SHP77 (cell line): Measurements from ENCODE around the gene EXPH5.

Experiments
- DNase-seq, 2 experiments: peaks; one replicate each; lab custom pipeline; 2025; lab: John Stamatoyannopoulos, UW

Gene EXPH5

DNA sequence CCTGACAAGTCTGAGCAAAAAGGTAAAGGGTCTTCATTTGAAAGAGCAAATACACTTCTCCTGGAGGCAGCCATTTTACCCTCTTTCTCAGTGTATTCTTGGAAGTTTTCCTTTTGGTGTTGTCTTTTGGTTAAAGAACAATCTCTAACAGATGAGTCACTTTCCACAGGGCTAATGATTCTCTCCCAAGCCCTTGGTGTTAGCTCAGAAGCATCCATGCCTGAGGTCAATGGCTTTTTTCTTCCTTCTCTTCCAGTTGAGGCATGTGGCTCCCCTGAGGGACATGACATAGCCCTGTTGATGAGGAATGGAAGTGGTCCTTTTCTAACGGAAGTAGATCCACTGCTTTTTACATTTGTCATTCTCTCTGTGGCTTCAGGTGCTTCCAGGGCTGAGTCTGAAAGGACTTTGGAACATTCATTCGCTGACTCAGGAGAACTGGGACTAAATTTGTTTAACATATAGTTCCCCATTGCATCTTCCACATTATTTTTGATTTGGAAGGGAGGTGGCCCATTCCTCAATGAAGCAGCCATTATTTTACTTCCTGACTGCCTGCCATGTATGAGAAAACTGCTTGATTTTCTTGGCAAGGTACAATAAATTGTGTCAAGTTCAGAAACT lies 81.6 kb downstream of the EXPH5 start:
- no peak for DNase-seq

DNA sequence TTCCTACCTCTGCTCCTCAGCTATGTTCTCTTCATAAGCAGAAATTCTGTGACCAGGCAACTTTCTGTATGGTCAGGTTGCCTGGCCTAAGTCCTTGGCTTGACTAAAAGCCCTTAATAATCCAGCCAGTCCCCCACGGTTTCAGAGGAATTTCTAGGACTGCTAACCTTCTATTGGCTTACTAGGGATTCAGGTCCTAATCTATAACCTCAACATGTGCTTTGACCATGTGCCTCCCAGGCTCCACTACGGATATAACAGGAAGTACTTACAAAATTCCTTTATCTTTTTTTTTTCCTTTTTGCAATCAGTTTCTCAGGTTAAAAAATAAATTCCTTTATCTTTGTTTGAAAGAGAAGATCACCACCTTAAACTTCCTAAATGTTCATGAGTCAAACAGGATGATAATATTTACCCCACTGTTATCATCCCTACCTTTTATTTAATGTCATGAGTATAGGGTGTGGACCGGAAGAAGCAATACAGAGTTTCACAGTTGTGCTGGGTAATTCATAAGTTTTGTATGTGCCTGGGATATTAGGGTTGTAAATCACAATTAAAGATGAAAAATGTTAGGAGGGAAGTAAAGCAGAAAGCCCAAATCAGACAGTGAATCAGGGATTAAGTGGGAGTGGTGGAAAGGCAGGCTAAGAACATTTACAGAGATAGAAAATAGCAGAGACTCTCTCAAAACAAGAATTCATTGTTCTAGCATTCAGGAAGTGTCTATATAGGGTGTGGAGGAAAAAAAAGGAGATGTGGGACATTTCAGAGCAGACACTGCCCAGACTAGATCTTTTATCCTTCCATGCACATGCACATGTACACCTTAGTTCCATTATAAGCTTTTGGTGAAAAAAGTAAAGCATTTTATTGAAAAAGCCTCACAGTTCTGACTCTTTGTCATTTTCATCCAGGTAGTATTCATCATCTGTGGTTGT lies 84.6 kb downstream of the EXPH5 start:
- DNase-seq: no peak

DNA sequence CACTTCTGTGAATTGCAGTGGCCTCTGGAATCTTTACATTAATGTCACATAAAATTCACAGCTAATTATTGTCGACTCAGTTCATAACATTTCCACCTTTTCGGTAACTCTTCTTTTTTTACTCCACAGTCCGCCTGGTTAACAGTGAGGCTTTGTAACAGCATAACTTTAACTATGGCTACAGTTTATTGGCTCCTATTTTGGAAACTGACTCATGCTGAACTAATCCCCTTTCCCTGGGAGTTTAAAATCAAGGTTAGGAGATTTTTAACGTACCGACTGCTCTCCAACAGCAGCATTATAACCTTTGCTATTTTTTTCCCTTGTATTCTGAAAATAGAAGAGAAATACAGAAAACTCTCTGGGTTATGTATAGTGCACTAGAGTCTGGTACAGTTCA lies 92.2 kb downstream of the EXPH5 start:
- no peak for DNase-seq

DNA sequence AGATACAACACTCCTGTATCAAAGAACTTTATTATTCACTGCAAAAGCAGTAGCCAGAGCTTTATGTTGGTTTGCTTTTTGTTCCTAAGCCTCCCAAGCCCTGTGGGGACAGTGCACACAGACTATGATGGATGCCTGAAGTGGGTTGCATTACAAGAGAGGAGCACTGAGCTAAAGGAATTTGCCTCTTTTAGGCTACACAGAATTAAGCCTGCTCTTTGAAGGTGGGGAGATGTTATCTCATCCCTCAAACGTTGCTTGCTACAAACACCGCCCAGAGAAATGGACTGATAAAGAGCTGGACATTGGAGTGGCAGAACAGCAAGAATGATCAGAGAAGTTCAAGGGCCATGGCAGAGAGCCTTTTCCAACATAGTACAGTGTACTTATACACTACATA lies 92.8 kb downstream of the EXPH5 start:
- DNase-seq: no peak

DNA sequence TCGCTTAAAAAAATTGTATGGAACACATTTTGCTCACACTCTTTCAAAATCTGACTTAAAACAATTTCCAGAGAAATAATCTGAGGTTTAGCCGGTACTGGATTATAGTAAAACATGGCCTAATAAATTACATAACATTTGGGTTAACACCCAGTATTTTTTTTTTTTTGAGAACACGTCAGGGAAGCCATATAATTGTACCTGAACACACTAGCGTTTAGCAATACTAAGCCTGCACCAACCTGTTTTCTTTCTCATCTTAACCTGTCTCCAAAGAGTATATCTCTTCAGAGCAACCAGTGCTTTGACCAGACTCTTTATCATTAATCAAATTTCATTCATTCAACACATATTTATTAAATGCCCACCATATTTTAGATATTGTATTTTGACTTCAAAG lies 93.4 kb downstream of the EXPH5 start:
- no peak for DNase-seq

GRCh38 chr11:108498816-108499408 lies 94.7 kb downstream of the EXPH5 start:
- DNase-seq: no peak

DNA sequence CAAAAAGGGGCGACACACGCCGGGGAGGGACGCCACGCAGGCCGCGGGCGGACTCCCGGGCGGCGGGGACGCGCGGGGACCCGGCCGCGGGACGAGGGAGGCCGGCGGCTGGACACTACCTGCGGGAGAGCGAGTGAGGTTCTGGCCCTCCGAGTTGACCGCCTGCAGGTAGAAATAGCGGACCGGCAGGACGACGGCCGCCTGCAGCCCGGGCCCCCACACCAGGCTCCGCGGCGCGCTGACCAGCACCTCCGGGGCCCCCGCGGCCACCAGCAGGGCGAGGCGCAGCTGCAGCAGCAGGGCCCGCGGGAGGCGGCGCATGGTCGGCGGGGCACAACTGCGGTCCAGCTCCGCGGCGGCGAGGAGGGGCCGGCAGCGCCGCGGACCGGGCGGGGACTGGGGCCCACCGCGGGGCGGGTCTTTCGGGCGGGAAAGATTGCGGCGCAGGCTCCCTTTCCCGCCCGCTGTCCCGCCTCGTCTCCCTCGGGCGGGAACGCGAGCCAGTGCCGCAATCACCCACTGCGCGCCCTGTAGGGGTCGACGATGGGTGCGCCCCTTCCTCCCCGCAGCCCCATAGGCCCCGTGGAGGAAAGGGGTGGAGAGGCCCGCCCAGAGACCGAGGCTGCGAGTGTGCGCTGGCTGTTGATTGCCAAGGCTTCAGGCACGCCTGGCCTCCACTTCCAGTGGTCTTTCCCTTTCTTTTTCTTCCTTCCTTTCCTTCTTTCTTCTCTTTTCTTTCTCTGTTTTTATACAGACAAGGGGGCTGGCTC lies 95.3 kb downstream of the EXPH5 start, which contains the start of gene POGLUT3:
TSS of gene POGLUT3 (minus strand) at position 339 of the 770 bp plus-strand sequence. CDS start at position 321, 18 bp downstream.
- peak; percentile 23 to 52 for DNase-seq

- peak; percentile 67 to 84 for DNase-seq
Measured at GRCh38 chr11:108497317-108498045, 96.1 kb downstream of the EXPH5 start.

DNA sequence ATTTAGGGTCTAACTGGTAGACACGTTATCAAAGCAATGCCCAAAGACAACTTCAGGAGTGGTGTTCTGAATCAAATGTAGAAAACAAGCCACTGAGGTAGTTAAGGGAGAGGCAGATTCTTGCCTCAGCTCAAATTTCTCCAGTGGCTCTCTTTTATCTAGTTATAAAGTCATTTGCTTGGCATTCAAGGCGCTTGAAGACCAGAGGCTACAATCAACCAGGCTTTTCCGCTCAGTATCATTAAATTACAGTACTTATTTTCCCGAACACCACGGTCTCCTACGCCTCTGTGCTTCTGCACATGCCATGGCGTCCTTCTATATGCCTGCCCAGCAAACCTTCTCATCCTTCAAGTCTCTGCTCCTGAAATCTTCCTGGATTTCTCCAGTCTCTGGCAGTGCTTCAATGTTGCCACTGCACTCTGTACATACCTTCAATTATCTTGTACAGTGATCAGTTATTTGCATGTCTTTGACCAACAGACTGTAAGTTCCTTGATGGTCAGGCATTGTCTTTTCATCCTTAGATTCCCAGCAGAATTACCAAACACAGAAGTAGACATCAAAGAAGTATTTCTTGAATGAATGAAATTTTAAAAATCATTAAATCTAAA lies 96.8 kb downstream of the EXPH5 start:
- no peak for DNase-seq

DNA sequence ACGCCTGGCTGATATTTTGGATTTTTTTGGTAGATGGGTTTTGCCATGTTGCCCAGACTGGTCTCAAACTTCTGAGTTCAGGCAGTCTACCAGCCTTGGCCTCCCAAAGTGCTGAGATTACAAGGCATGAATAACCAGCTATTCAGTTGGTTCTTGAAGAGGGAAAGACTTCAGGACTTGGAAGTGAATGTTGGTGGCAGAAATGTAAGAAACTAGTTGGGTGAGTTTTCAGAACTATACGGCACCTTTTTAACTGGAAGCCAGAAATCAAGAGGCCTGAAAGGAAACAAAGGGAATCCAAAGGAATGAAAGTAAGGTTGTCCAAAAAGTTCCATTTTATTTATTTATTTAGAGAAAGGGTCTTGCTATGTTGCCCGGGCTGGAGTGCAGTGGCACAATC lies 98.2 kb downstream of the EXPH5 start:
- DNase-seq: no peak

DNA sequence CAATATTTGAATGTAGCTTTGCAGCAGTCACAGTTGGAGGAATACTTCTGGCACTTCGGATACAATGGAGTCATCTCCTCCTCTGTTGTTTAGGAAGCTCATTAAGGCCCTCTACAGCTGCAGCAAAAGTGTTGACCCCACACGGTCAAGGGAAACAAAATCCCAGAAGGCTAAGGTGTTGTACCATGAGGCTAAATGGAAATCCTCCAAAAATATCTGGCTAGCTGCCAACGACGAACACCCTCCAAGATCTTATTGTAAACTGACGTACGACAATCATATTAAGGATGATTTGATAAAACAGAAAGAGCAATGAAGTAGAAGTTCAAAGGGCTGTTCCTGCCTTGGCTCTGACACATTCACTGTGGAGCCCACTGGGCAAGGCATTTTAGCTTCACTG lies 99.4 kb downstream of the EXPH5 start:
- DNase-seq: no peak

DNA sequence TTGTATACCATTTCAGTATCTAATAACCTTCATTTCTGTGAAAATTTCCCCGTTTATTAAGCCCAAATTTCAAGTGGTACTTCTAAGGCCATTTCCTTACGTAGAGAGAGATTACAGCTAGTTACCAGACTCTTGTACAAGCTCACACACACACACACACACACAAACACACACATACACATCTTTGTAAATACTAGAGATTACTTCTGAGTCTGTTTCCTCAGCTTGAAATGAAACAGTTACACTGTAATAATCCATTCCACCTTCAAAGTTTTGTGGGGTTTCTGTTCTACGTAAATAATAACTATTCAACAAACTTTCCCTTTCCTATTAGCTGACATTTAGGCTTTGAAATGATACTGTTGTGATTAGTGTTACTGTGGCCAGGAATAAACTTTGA lies 101.6 kb downstream of the EXPH5 start:
- DNase-seq: no peak

DNA sequence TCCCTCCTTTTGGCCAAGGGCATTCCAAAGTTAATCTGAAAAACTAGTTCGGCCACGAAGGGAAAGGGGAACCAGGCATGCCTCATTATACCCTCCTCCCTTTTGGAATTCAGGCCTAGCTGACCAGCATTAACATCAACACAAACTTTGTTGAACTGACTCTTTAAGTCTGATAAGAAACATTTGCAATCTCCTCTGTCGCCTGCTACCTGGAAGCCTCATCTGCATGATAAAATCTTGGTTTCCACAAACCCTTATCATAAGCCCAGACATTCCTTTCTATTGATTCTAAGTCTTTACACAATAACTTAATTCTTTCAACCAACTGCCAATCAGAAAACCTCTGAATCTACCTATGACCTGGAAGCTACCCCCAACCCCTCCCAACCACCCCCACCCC lies 106.7 kb downstream of the EXPH5 start:
- DNase-seq: no peak

DNA sequence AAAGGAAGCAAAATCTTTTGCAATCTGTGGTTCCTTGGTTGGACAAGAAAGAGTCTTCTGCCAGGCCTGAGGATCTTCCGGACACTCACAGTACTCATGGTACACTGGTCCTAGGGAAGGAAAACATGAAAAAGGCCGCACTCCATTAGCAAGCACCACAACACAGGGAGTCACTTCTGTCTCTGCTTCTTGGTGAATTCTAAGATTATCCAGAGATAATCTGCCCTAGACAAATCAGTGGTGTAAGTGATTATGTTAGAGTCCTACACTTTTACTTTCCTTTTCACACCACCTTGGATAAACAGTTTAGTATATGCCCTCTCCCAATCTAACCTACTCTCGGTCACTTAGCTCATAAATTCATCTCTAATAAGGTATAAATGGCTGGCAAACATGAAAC lies 107.2 kb downstream of the EXPH5 start:
- DNase-seq: no peak

DNA sequence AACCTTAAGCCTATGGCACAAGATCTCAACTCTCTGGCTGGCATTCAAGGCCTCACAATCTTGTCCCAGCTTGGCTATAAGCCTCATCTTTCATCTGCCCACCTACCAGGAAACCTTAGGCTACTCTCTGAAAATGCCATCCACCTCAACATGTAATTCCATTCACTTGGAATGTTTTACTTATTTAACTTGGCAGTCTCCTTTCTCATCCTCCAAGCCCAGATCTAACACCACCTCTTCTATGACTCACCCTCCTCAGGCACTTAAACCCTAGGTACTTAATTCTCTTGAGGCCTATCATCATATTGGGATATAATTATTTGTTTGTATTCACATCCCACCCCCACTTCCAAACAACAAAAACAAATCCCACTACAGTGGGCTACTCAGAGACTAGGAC lies 110.4 kb downstream of the EXPH5 start:
- DNase-seq: no peak

DNA sequence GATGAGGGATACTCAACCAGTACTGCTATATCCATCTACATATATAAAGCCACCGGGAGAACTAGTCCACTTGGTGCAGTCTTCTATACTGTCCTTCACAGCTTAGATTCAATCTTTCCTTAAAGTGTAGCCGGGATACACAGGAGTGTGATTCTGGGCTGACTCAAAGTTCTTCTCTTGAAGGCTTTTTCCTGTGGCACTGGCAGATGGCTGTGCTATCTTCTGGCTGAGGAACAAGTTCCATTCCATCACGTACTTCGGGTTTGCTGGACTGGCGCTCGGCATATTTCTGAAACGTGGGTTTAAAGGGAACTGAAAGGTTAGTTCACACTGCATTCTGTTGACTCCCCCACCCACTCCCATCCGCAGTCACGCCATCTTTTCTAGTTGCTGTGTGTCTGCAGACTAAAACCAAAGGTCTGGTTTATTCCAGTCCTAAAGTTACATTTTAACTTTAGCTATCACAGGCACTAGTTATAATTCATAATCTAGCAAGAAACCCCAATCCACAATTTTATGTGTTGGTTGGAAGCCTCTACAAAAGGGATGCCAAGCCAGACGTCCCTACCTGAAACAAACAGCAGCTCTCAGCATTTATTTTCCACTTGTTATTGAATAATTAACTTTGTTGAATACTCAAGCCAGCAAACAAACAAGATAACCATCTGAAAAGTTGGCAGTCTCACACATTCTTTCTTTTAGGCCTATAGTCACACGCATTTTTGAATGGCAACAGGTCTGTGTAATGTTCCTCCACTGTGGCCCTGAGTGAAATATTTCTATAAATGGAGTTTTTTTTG lies 118.7 kb downstream of the EXPH5 start:
- DNase-seq: no peak

DNA sequence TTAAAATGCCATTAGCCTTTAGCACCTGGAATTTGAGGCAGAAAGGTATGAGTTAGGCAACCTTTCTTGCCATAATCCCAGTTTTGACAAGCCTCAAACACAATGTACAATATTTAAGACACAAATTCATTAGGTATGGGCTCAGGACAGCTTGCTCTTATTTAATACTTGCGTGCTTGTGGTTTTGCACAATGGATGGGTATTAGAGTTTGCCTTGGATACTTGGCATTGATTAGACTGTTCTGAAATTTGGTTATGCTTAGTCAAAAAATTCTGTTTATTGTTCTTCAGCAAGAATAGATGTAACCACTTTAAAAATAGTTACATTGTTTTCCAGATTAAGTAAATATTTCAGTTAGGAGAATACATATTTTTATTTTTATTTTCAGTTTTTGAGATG lies 120.9 kb downstream of the EXPH5 start:
- no peak for DNase-seq

GRCh38 chr11:108468478-108468864 lies 125.1 kb downstream of the EXPH5 start:
- DNase-seq: no peak

DNA sequence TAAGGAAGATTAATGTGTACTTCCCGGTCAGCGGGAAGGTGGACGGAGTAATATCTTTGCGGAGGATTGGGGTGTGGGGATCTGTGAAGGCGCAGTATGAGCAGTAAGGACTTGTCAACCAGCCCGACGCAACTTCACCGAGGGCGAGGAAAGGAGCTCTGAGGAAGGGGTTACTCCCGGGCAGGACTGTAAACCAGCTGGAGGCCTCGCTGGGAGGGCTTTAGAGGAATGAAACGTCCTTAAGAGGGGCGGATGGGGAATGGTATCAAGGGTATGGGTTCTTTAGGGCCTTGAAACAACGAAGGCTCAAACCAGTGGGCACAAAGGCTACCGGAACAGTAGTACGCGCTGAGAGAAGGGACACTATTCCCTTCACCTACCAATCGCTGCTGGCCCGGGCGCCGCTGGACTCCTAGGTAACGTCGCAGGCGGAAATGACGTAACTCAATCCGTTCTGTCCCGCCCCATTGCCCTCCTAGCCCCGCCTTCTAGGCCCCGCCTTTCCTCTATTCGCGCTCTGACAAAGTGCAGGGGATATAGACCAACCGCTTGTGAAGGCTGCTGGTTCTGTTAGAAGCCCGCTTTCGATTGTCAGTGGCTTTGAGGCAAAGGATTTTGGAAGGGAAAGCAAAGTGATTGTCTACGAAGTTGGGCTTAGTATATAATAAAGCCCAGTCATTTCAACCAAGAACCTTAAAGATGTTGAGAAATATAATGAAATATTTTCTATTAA lies 126.3 kb downstream of the EXPH5 start, which contains the start of gene C11orf65:
TSS of gene C11orf65 (minus strand) at position 439 of the 733 bp plus-strand sequence. CDS start 5,970 bp downstream, outside the sequence.
- DNase-seq: peak; percentile 93
